ENCODE results near the gene STK32C. TPM values are rescaled to one million over a fixed set of nuclear protein-coding genes. Genes with fewer than 3 reads are reported as not detected.
"Not testable (repeated sequence)": the region's sequence is repeated elsewhere in the genome, so short reads cannot be mapped to it uniquely, and the experiment has no call there.

Gene STK32C
- polyA plus RNA-seq, 2 donors: 4.5 to 5.6 TPM

DNA sequence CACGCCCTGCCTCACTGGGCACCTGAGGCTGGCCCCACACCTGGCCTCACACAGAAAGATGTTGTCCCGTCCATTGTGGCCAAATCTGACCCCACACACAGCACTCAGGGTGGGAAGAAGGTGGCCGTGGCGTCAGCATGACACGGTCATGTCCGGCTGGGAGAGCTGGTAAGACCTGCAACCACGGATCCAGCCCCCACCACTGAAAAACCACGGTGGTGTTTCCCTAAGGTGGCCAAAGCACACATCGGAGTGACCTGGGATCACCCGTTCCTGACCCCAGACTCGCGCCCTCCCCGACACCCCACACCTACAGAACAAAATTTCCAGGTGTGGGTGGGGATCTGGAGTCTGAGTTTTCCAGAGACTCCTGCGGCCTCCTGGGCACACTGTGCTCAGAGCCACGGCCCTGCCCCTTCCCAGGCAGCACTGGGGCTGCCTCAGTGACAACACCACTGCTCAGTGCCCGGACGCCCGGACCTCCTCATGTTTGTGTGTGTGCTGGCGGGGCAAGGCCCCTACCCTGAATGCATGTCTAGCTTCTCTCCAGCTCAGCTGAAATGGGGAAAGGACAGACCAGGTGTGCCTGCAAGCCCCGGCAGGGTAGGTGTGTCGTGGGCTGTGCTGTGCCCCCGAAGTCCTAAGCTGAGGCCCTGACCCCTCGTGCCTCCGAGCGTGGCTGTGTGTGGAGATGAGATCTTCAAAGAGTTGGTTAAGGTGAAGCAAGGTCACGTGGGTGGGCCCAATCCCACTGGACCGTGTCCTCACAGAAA, 36.1 kb downstream of the STK32C start:
- H3K4me3 ChIP-seq (ENCODE audit: low read depth in 1 of 2, low read length in 2 of 2): no peak overlapping the region
- no peak overlapping the region for H3K27ac ChIP-seq (ENCODE audit: low read depth in 2 of 2, low read length in 1 of 2)
- H3K36me3 ChIP-seq (ENCODE audit: control insufficient read depth in 2 of 2, insufficient read depth in 2 of 2, low read length in 1 of 2): no peaks in the 10 kb centered on the region
- H3K27me3 ChIP-seq (ENCODE audit: control insufficient read depth in 1 of 2, insufficient read depth in 2 of 2, low read length in 2 of 2): no peaks in the 10 kb centered on the region
- WGBS, 2 donors: 82% methylated on average over 27 of the region's 27 CpGs
- H3K9me3 ChIP-seq (ENCODE audit: control insufficient read depth in 2 of 2, insufficient read depth in 1 of 2, low read depth in 1 of 2, low read length in 1 of 2): peaks cover 0 to 7% of the 10 kb centered on the region in 2 donors
- H3K4me1 ChIP-seq (ENCODE audit: control insufficient read depth in 2 of 2, insufficient read depth in 2 of 2, low read length in 1 of 2): peaks cover 0 to 2% of the 10 kb centered on the region in 2 donors

DNA sequence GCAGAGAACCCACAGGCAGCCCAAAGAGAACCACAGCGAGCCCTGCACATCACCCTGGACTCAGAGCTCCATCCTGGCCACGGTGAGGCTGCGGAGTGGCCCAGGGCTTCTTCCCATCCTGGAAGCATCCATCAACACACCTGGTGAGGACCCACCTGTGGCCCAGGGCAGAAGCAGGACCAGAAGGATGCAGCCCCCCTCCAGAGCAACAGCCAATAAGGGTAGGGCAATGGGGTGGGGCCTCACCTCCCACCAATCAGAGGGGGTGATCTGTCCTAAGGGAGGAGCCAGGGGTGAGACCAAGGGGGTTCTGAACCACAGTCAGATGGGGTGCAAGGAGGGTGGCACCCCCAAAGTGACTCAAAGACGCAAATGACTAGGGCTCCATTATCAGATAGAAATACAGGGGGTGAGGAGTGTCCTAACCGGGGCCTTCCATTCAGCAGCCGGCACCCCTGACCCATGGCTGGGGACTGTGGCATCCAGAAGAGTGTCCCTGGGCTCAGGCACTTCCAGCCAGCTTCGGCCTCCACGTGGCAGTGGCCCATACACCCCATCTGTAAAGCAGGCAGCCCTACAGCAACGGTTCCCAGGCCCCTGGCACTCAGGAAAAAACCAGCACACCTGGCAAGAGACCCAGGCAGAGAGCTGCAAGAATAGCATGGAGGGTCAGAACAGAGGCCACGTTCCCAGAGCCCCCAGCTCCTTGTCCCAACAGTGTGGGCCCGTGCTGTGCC, 36.9 kb downstream of the STK32C start:
- 83 to 85% methylated on average over 11 of the region's 11 CpGs for WGBS, 2 donors
- no peaks in the 10 kb centered on the region for H3K27me3 ChIP-seq (ENCODE audit: control insufficient read depth in 1 of 2, insufficient read depth in 2 of 2, low read length in 2 of 2)
- H3K27ac ChIP-seq (ENCODE audit: low read depth in 2 of 2, low read length in 1 of 2): no peak overlapping the region
- H3K4me3 ChIP-seq (ENCODE audit: low read depth in 1 of 2, low read length in 2 of 2): no peak overlapping the region
- H3K9me3 ChIP-seq (ENCODE audit: control insufficient read depth in 2 of 2, insufficient read depth in 1 of 2, low read depth in 1 of 2, low read length in 1 of 2): peaks cover 0 to 7% of the 10 kb centered on the region in 2 donors
- no peaks in the 10 kb centered on the region for H3K36me3 ChIP-seq (ENCODE audit: control insufficient read depth in 2 of 2, insufficient read depth in 2 of 2, low read length in 1 of 2)
- peaks cover 0 to 2% of the 10 kb centered on the region in 2 donors for H3K4me1 ChIP-seq (ENCODE audit: control insufficient read depth in 2 of 2, insufficient read depth in 2 of 2, low read length in 1 of 2)

DNA sequence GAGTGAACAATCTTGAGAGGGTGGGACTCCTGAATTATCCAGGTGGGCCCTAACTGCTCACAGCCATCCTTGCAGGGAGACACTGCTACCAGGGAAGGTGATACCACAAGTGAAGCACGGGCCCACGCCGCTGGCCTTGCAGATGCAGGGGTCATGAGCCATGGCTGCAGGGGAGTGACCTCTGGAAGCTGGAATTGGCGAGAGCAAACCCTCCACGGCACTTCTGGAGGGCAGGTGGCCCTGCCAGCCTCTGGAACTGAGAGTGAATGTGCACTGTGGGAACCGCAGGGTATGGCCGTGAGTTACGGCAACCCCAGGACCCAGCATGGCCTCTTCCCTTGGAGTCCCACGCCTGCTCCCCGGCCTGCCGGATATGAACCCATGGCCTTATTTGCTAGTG, 37.5 kb downstream of the STK32C start:
- H3K9me3 ChIP-seq (ENCODE audit: control insufficient read depth in 2 of 2, insufficient read depth in 1 of 2, low read depth in 1 of 2, low read length in 1 of 2): peaks cover 0 to 7% of the 10 kb centered on the region in 2 donors
- H3K4me3 ChIP-seq (ENCODE audit: low read depth in 1 of 2, low read length in 2 of 2): no peak overlapping the region
- no peaks in the 10 kb centered on the region for H3K36me3 ChIP-seq (ENCODE audit: control insufficient read depth in 2 of 2, insufficient read depth in 2 of 2, low read length in 1 of 2)
- H3K27ac ChIP-seq (ENCODE audit: low read depth in 2 of 2, low read length in 1 of 2): no peak overlapping the region
- no peaks in the 10 kb centered on the region for H3K27me3 ChIP-seq (ENCODE audit: control insufficient read depth in 1 of 2, insufficient read depth in 2 of 2, low read length in 2 of 2)
- WGBS, 2 donors: 86 to 94% methylated on average over 11 of the region's 11 CpGs
- peaks cover 0 to 2% of the 10 kb centered on the region in 2 donors for H3K4me1 ChIP-seq (ENCODE audit: control insufficient read depth in 2 of 2, insufficient read depth in 2 of 2, low read length in 1 of 2)

DNA sequence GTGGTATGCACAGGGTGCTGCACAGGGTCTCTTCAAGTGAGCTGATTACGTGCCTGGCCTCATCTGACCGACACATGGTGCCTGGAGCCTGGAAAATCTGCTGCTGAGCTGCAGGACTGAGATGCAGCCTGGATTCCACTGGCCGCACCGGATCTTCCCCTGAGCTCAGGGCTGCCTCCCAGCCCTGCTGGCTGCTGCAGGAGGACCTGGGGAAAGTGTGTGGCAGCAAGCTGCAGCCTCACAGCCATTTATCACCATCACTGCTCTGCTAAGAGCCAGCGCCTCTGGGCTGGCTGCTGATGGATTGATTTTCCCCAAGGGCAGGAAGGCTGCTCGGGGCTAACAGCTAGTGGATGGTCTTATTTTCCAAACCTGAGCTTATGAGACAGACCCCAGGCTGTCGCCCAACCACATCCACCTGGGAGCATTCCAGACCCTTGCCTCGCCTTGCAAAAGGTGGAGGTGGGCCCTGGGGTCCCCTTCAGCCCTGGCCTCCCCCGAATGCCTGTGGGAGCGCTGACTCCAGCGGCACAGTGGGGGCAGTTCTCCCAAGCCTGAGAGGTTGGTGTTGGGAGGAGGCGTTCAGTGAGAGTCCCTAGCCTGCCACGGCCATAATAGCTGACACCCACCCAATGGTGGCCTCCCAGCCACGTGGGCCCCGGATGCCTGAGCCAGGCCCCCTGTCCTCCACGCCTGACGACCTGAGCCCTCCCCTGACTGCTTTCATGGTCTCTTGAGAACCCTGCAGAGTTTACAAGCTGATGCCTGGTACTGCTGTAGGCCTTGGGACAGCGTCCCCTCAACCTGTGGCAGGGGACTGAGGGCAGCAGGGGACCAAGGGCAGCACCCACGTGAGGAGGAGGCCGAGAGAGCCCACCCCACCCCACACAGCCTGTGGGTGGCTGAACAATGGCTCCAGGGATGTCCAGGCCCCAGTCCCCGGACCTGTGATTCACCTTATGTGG, 38.2 kb downstream of the STK32C start:
- no peaks in the 10 kb centered on the region for H3K36me3 ChIP-seq (ENCODE audit: control insufficient read depth in 2 of 2, insufficient read depth in 2 of 2, low read length in 1 of 2)
- H3K4me1 ChIP-seq (ENCODE audit: control insufficient read depth in 2 of 2, insufficient read depth in 2 of 2, low read length in 1 of 2): peaks cover 0 to 2% of the 10 kb centered on the region in 2 donors
- no peaks in the 10 kb centered on the region for H3K27me3 ChIP-seq (ENCODE audit: control insufficient read depth in 1 of 2, insufficient read depth in 2 of 2, low read length in 2 of 2)
- H3K9me3 ChIP-seq (ENCODE audit: control insufficient read depth in 2 of 2, insufficient read depth in 1 of 2, low read depth in 1 of 2, low read length in 1 of 2): peaks cover 0 to 7% of the 10 kb centered on the region in 2 donors
- H3K27ac ChIP-seq (ENCODE audit: low read depth in 2 of 2, low read length in 1 of 2): no peak overlapping the region
- WGBS, 2 donors: 76 to 87% methylated on average over 21 of the region's 21 CpGs
- no peak overlapping the region for H3K4me3 ChIP-seq (ENCODE audit: low read depth in 1 of 2, low read length in 2 of 2)

DNA sequence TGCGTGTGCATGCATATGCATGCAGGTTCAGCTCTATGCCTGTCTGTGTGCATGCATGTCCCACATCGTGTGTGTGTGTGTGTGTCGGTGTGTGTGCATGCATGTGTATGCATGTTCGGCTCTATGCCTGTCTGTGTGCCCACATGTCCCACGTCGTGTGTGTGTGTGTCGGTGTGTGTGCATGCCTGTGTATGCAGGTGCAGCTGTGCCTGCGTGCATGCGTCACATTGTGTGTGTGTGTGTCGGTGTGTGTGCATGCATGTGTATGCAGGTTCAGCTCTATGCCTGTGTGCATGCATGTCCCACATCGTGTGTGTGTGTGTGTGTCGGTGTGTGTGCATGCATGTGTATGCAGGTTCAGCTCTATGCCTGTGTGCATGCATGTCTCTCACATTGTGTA, 39.8 kb downstream of the STK32C start:
- WGBS, 2 donors: 89 to 94% methylated on average over 12 of the region's 12 CpGs
- not testable (repeated sequence) for H3K4me1 ChIP-seq (ENCODE audit: control insufficient read depth in 2 of 2, insufficient read depth in 2 of 2, low read length in 1 of 2); H3K4me3 ChIP-seq (ENCODE audit: low read depth in 1 of 2, low read length in 2 of 2); H3K27me3 ChIP-seq (ENCODE audit: control insufficient read depth in 1 of 2, insufficient read depth in 2 of 2, low read length in 2 of 2); H3K27ac ChIP-seq (ENCODE audit: low read depth in 2 of 2, low read length in 1 of 2); H3K9me3 ChIP-seq (ENCODE audit: control insufficient read depth in 2 of 2, insufficient read depth in 1 of 2, low read depth in 1 of 2, low read length in 1 of 2); H3K36me3 ChIP-seq (ENCODE audit: control insufficient read depth in 2 of 2, insufficient read depth in 2 of 2, low read length in 1 of 2)

DNA sequence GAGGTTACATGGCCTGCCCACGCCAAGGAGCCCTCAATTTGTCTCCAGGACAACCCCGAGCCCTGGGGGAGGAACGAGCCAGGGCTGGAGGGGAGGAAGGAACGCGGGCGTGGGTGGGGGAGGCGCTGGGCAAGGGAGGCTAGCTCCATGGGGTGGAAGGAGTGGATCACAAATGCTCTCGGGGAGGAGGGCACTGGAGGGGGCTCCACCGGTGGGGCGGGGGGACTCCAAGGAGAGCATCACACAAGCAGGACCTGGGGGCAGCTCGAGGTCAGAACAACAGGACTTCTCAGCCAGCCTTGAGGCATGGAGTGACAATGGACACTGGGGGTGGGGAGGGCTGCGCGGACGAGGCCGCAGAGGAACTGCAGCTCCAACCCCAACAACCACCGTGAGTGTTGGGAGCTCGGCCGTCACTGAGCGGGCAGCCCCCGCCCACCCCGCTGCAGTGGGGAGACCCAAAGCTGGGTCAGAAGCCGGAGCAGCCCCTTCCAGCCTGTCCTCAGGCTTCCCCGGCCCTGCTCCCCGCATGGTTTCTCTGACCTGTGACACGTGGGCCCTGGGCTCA, 41.1 kb downstream of the STK32C start:
- Histone ChIP-seq H3K36me3 (ENCODE audit: control insufficient read depth in 2 of 2, insufficient read depth in 2 of 2, low read length in 1 of 2) (no peaks in the 10 kb centered on the region), H3K9me3 (ENCODE audit: control insufficient read depth in 2 of 2, insufficient read depth in 1 of 2, low read depth in 1 of 2, low read length in 1 of 2) (peaks cover 0 to 7% of the 10 kb centered on the region in 2 donors), H3K4me3 (ENCODE audit: low read depth in 1 of 2, low read length in 2 of 2) (no peak overlapping the region), H3K27me3 (ENCODE audit: control insufficient read depth in 1 of 2, insufficient read depth in 2 of 2, low read length in 2 of 2) (no peaks in the 10 kb centered on the region), H3K4me1 (ENCODE audit: control insufficient read depth in 2 of 2, insufficient read depth in 2 of 2, low read length in 1 of 2) (no peaks in the 10 kb centered on the region), H3K27ac (ENCODE audit: low read depth in 2 of 2, low read length in 1 of 2) (no peak overlapping the region)
- 35 to 39% methylated on average over 23 to 25 of the region's 25 CpGs for WGBS, 2 donors

DNA sequence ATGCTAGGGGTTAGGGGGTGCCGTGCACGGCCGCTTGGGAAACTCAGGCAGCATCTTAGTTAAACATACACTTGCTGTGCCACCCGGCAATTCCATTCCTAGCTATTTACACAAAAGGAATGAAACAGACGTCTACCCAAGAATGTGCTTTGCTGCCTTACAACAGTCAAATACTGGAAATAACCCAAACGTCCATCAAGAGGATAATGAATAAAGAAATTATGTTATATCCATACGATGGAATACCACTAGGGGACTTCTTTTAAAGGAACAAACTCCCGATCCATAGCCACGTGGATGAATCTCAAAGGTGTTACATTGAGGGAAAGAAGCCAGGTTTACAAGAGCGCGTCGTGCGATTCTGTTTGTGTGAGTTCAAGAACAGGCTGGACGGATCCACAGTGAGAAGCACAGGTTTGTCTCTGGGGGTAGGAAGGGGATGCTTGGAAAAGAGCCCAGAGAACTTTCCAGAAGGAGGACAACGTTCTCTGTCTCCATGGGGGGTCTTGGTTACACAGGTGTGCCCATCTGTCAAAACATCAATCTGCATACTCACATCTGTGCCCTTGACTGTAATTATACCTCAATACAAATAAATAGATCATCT, 41.8 kb downstream of the STK32C start:
- Histone ChIP-seq H3K4me3 (ENCODE audit: low read depth in 1 of 2, low read length in 2 of 2) (no peak overlapping the region), H3K27me3 (ENCODE audit: control insufficient read depth in 1 of 2, insufficient read depth in 2 of 2, low read length in 2 of 2) (no peaks in the 10 kb centered on the region), H3K4me1 (ENCODE audit: control insufficient read depth in 2 of 2, insufficient read depth in 2 of 2, low read length in 1 of 2) (no peaks in the 10 kb centered on the region), H3K36me3 (ENCODE audit: control insufficient read depth in 2 of 2, insufficient read depth in 2 of 2, low read length in 1 of 2) (no peaks in the 10 kb centered on the region), H3K27ac (ENCODE audit: low read depth in 2 of 2, low read length in 1 of 2) (no peak overlapping the region), H3K9me3 (ENCODE audit: control insufficient read depth in 2 of 2, insufficient read depth in 1 of 2, low read depth in 1 of 2, low read length in 1 of 2) (peaks cover 0 to 7% of the 10 kb centered on the region in 2 donors)
- 37 to 38% methylated on average over 15 of the region's 15 CpGs for WGBS, 2 donors

DNA sequence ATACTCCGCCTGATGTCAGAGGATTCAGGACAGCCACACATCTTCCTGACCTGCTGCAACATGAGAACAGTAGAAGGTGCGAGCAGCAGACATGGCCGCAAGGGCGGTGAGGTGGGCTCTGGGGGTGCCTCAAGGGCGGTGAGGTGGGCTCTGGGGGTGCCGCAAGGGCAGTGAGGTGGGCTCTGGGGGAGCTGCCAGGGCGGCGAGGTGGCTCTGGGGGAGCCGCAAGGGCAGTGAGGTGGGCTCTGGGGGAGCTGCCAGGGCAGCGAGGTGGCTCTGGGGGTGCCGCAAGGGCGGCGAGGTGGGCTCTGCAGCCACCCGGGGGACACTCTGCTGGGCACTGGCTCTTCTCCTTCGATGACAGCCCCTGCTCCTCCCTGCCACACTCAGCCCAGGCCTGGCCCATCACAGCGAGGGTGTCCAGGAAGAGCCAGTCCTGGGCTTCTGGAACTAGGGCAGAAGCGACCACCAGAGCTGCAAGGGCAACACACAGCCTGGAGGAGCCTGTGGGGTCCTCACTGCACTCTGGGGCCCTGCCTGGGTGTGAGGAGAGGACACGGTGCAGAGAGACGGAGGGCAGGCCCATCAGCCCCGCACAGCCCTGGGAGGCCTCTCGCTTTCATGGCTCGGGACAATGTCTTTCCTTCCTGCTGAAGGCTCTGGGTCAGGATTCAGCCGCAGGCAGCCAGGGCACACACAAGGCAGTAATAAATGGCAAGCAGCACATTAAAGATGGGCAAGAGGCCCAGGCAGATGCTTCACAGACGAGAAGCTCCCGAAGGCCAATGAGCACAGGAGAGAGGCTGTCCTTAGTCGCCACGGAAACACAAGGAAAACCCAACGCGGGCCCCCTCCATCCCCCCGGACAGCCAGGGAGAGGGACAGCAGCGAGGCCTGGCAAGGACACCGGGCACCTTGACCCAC, 42.5 kb downstream of the STK32C start:
- Histone ChIP-seq H3K4me3 (ENCODE audit: low read depth in 1 of 2, low read length in 2 of 2) (no peak overlapping the region), H3K27me3 (ENCODE audit: control insufficient read depth in 1 of 2, insufficient read depth in 2 of 2, low read length in 2 of 2) (no peaks in the 10 kb centered on the region), H3K36me3 (ENCODE audit: control insufficient read depth in 2 of 2, insufficient read depth in 2 of 2, low read length in 1 of 2) (no peaks in the 10 kb centered on the region), H3K27ac (ENCODE audit: low read depth in 2 of 2, low read length in 1 of 2) (no peak overlapping the region), H3K4me1 (ENCODE audit: control insufficient read depth in 2 of 2, insufficient read depth in 2 of 2, low read length in 1 of 2) (no peaks in the 10 kb centered on the region), H3K9me3 (ENCODE audit: control insufficient read depth in 2 of 2, insufficient read depth in 1 of 2, low read depth in 1 of 2, low read length in 1 of 2) (peaks cover 0 to 7% of the 10 kb centered on the region in 2 donors)
- WGBS, 2 donors: 67 to 69% methylated on average over 29 to 32 of the region's 32 CpGs

Measured in esophagus (tissue), 2 donors.